ENCODE results near the gene UBAC2. TPM values are rescaled to one million over a fixed set of nuclear protein-coding genes. Genes with fewer than 3 reads are reported as not detected.

The UBAC2 gene
- total RNA-seq, 4 donors from 2014 or later: 51.0 to 71.5 (median 61.1) TPM

DNA sequence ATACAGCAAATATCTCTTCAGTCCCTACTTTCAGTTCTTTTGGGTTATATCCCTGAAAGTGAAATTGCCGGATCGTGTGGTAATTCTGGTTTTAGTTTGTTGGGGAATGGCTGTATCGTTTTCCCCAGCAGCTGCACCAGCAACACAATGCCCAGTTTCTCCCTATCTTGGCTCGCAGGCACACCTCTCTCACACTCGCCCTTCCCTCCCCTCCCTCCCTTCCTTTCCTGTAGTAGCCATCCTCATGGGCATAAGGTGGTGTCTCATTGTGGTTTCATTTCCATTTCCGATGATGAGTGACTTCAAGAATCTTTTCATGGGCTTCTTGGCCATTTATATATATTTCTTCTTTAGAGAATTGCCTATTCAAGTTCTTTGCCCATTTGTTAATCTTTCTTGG, 66.2 kb downstream of the UBAC2 start:
- Histone ChIP-seq H3K36me3 (no peaks in the 10 kb centered on the region), H3K27me3 (no peaks in the 10 kb centered on the region), H3K9me3 (no peaks in the 10 kb centered on the region), H3K27ac (no peak overlapping the region), H3K4me3 (no peak overlapping the region), H3K4me1 (peaks cover 38 to 43% of the 10 kb centered on the region in 2 donors)
- no peak for TF ChIP-seq POLR2A (IDR thresholded peaks at IDR 0.05)
- TF ChIP-seq, protein P1, sequence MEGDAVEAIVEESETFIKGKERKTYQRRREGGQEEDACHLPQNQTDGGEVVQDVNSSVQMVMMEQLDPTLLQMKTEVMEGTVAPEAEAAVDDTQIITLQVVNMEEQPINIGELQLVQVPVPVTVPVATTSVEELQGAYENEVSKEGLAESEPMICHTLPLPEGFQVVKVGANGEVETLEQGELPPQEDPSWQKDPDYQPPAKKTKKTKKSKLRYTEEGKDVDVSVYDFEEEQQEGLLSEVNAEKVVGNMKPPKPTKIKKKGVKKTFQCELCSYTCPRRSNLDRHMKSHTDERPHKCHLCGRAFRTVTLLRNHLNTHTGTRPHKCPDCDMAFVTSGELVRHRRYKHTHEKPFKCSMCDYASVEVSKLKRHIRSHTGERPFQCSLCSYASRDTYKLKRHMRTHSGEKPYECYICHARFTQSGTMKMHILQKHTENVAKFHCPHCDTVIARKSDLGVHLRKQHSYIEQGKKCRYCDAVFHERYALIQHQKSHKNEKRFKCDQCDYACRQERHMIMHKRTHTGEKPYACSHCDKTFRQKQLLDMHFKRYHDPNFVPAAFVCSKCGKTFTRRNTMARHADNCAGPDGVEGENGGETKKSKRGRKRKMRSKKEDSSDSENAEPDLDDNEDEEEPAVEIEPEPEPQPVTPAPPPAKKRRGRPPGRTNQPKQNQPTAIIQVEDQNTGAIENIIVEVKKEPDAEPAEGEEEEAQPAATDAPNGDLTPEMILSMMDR (IDR thresholded peaks at IDR 0.05 in 4 of 5, conservative IDR thresholded peaks at IDR 0.05 in 1 of 5): no peak
- ATAC-seq (no peak), DNase-seq (no peak)
- intact Hi-C loops (cut with DNase I; ENCODE audit: low total_unique reads) (loop anchor here (1.0 to 5.0 kb wide), 3 partner anchors 50 to 91 kb away; partner anchors contain the start of gene UBAC2), in situ Hi-C loops (cut with MboI; ENCODE audit: low sequenced_read_pairs in 4 of 4) (loop anchor here in 3 of 4 donors (5.0 to 25.0 kb wide), 2 partner anchors 170 kb away; no protein-coding TSS in a partner anchor)

DNA sequence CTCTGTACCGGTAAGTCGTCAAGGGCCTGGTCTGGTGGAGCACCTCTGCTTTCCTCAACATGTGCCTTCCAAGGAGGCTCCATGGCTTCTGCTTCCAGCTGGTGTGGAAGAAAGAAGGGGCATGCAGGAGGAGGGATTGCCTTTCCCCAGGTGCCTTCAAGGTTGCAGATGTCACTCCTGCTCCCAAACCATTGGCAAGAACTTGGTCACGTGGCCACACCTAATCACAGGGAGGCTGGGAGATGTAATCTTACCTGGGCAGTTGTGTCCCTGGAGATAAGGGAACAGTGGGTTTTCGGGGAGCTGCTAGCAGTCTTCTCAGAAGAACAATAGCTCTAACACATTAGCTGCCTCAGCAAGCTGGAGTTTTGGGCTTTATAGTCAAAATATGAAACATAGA, 67.3 kb downstream of the UBAC2 start:
- no peaks in the 10 kb centered on the region for H3K36me3 ChIP-seq
- H3K27me3 ChIP-seq: no peaks in the 10 kb centered on the region
- DNase-seq (no peak), ATAC-seq (no peak)
- H3K27ac ChIP-seq: no peak overlapping the region
- no peak for TF ChIP-seq POLR2A (IDR thresholded peaks at IDR 0.05)
- TF ChIP-seq, protein P1 (IDR thresholded peaks at IDR 0.05 in 4 of 5, conservative IDR thresholded peaks at IDR 0.05 in 1 of 5): no peak
- intact Hi-C loops (cut with DNase I; ENCODE audit: low total_unique reads): loop anchor here (2.0 to 5.0 kb wide), 2 partner anchors 51 to 67 kb away; partner anchors contain the start of gene UBAC2
- no peaks in the 10 kb centered on the region for H3K9me3 ChIP-seq
- peaks cover 35 to 38% of the 10 kb centered on the region in 2 donors for H3K4me1 ChIP-seq
- in situ Hi-C loops (cut with MboI; ENCODE audit: low sequenced_read_pairs in 4 of 4): loop anchor here in 3 of 4 donors (5.0 to 25.0 kb wide), 2 partner anchors 169 kb away; no protein-coding TSS in a partner anchor
- no peak overlapping the region for H3K4me3 ChIP-seq

DNA sequence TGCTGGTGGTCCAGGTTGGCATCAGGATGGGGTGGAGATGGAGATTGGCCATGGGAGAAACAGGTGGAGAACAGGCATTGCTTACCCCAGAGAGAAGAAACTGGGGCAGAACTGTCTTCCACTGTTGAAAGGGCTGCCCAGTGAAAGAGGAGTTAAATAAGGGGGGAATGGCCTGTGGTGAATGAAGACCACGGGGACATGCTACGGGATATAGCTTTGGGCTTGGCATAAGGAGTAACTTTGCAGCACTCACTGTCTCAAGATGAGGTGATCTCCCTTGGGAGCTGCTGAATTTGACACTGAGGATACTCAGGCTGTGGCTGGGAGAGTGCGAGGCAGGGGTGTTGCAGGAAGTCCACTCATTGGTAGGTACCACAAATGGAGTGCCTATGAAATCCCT, 68.2 kb downstream of the UBAC2 start:
- Histone ChIP-seq H3K36me3 (no peaks in the 10 kb centered on the region), H3K4me3 (no peak overlapping the region), H3K9me3 (no peaks in the 10 kb centered on the region), H3K27ac (no peak overlapping the region), H3K27me3 (no peaks in the 10 kb centered on the region), H3K4me1 (peaks cover 26 to 29% of the 10 kb centered on the region in 2 donors)
- DNase-seq (no peak), ATAC-seq (peak in 1 of 2 donors; percentile 15)
- no peak for TF ChIP-seq POLR2A (IDR thresholded peaks at IDR 0.05)
- TF ChIP-seq, protein P1 (IDR thresholded peaks at IDR 0.05 in 4 of 5, conservative IDR thresholded peaks at IDR 0.05 in 1 of 5): no peak
- intact Hi-C loops (cut with DNase I; ENCODE audit: low total_unique reads): loop anchor here (5.0 kb wide), 1 partner anchor 52 kb away; no protein-coding TSS in a partner anchor
- in situ Hi-C loops (cut with MboI; ENCODE audit: low sequenced_read_pairs in 4 of 4): loop anchor here in 3 of 4 donors (5.0 to 25.0 kb wide), 2 partner anchors 168 kb away; no protein-coding TSS in a partner anchor

DNA sequence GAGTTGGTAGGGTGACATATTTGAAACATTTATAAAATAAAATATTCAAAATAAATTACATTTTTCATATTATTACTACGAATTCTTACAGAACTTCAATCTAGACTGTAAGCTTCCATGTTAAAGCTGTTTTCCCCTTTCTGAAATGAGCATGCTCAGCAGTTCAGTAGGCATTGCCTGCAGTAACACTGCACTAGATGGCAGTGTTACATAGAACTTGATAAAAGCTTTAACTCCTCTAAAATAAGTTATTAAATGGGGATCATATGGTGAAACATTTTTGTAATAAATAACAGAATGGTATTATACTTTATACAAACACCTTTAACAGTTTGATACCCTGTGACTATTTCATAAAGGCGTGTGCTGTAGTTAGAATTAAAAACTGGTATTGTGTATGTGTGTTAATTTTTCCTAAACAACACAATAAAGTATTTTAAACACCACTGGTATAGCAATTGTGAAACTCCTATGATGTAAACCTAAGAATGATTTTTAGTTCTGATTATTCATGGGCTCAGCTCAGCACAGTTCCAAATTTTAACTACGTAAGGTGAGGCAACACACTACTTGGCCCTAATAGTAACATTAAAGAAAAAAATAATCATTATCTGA, 69.1 kb downstream of the UBAC2 start:
- H3K4me1 ChIP-seq: peaks cover 17 to 22% of the 10 kb centered on the region in 2 donors
- no peak overlapping the region for H3K4me3 ChIP-seq
- no peaks in the 10 kb centered on the region for H3K27me3 ChIP-seq
- no peak for DNase-seq
- in situ Hi-C loops (cut with MboI; ENCODE audit: low sequenced_read_pairs in 4 of 4) (loop anchor here (5.0 to 25.0 kb wide), 2 partner anchors 168 kb away; no protein-coding TSS in a partner anchor), intact Hi-C loops (cut with DNase I; ENCODE audit: low total_unique reads) (loop anchor here (1.0 to 10.0 kb wide), 3 partner anchors 52 to 168 kb away; no protein-coding TSS in a partner anchor)
- no peaks in the 10 kb centered on the region for H3K9me3 ChIP-seq
- TF ChIP-seq, protein P1 (IDR thresholded peaks at IDR 0.05 in 4 of 5, conservative IDR thresholded peaks at IDR 0.05 in 1 of 5): peak; percentile 30 to 69 (median 46)
- no peak for TF ChIP-seq POLR2A (IDR thresholded peaks at IDR 0.05)
- no peaks in the 10 kb centered on the region for H3K36me3 ChIP-seq
- peak; percentile 78 to 80 for ATAC-seq
- H3K27ac ChIP-seq: no peak overlapping the region
